NCI-H1417 (cell line): ENCODE results near the gene GDPD5.

ENCODE experiments used
- DNase-seq, 3 experiments: peaks; one replicate each; lab custom pipeline; 2025; lab: John Stamatoyannopoulos, UW

GDPD5 gene

GRCh38 chr11:75471176-75471973 is 54.4 kb downstream of the GDPD5 start:
- peak in 1 of 3 experiments; percentile 56 for DNase-seq

GRCh38 chr11:75470476-75471080 is 55.2 kb downstream of the GDPD5 start:
- no peak for DNase-seq

- DNase-seq, result peak in 1 of 3 experiments; percentile 66
These were observed 55.8 kb downstream of the GDPD5 start for GRCh38 chr11:75469785-75470405.

- DNase-seq, result peak in 2 of 3 experiments; percentile 33 to 72
These were observed 57.0 kb downstream of the GDPD5 start for GRCh38 chr11:75468534-75469340.

- no peak for DNase-seq
These were observed 57.9 kb downstream of the GDPD5 start for GRCh38 chr11:75467881-75468280.

- no peak for DNase-seq
These were observed 58.4 kb downstream of the GDPD5 start for GRCh38 chr11:75467311-75467710.

GRCh38 chr11:75465701-75466531 is 59.8 kb downstream of the GDPD5 start:
- no peak for DNase-seq

GRCh38 chr11:75463106-75463774 is 62.5 kb downstream of the GDPD5 start:
- no peak for DNase-seq

- DNase-seq, result no peak
These were observed 63.6 kb downstream of the GDPD5 start for GRCh38 chr11:75462117-75462653.

- no peak for DNase-seq
These were observed 64.6 kb downstream of the GDPD5 start for GRCh38 chr11:75461151-75461550.

GRCh38 chr11:75456596-75457183 is 69.1 kb downstream of the GDPD5 start:
- no peak for DNase-seq

GRCh38 chr11:75454987-75455386 is 70.8 kb downstream of the GDPD5 start:
- DNase-seq, result peak in 2 of 3 experiments; percentile 64 to 83

GRCh38 chr11:75453916-75454655 is 71.7 kb downstream of the GDPD5 start:
- DNase-seq, result peak in 1 of 3 experiments; percentile 46

- no peak for DNase-seq
These were observed 74.6 kb downstream of the GDPD5 start for GRCh38 chr11:75450826-75451821.

GRCh38 chr11:75450236-75450635 is 75.5 kb downstream of the GDPD5 start:
- DNase-seq, result no peak

GRCh38 chr11:75449776-75450175 is 76.0 kb downstream of the GDPD5 start:
- no peak for DNase-seq

- DNase-seq, result no peak
These were observed 76.5 kb downstream of the GDPD5 start for GRCh38 chr11:75449271-75449670.

GRCh38 chr11:75447415-75447814 is 78.3 kb downstream of the GDPD5 start:
- DNase-seq, result no peak
